Measurements from ENCODE around the gene PECR. TPM values are rescaled to one million over a fixed set of nuclear protein-coding genes. Genes with fewer than 3 reads are reported as not detected.

PECR gene
- total and polyA plus RNA-seq, 2 of the 13 experiments (the other 11 are each of a cell fraction or from before 2014, with no cell fraction given), result 151 to 153 TPM

GRCh38 chr2:216013080-216013909 lies 68.3 kb downstream of the PECR start, which contains the start of gene MREG (continued):
- TF ChIP-seq GLMP (CRISPR knock-in tag; IDR thresholded peaks at IDR 0.05; ENCODE audit: borderline replicate concordance), result no peak
- TF ChIP-seq ZNF234 (CRISPR knock-in tag; conservative IDR thresholded peaks at IDR 0.05), result no peak
- TF ChIP-seq ZNF589 (CRISPR knock-in tag; conservative IDR thresholded peaks at IDR 0.05), result no peak
- no peak for TF ChIP-seq THAP7 (CRISPR knock-in tag; IDR thresholded peaks at IDR 0.05)
- no peak for TF ChIP-seq ZNF292 (CRISPR knock-in tag; IDR thresholded peaks at IDR 0.05; ENCODE audit: borderline replicate concordance, low read depth)
- no peak for TF ChIP-seq HNRNPK (IDR thresholded peaks at IDR 0.05; ENCODE audit: low read depth, low read length, poor library complexity, severe bottlenecking)
- peak; percentile 64; the same call in 1 of the 2 replicates for TF ChIP-seq BCL3 (CRISPR knock-in tag; IDR thresholded peaks at IDR 0.05)
- no peak for TF ChIP-seq TRAFD1 (CRISPR knock-in tag; IDR thresholded peaks at IDR 0.05; ENCODE audit: borderline replicate concordance)
- no peak; the same call in 1 of the 2 replicates for TF ChIP-seq ZNF30 (CRISPR knock-in tag; IDR thresholded peaks at IDR 0.05)
- peak; percentile 43; the same call in 1 of the 2 replicates for TF ChIP-seq PATZ1 (CRISPR knock-in tag; IDR thresholded peaks at IDR 0.05)
- no peak for TF ChIP-seq ZNF766 (CRISPR knock-in tag; IDR thresholded peaks at IDR 0.05; ENCODE audit: borderline replicate concordance)
- TF ChIP-seq ZNF709 (CRISPR knock-in tag; IDR thresholded peaks at IDR 0.05), result no peak
- no peak for TF ChIP-seq KLF6 (CRISPR knock-in tag; IDR thresholded peaks at IDR 0.05)
- peak; percentile 44; the same call in 1 of the 2 replicates for TF ChIP-seq SALL1 (CRISPR knock-in tag; IDR thresholded peaks at IDR 0.05)
- TF ChIP-seq ZBTB42 (CRISPR knock-in tag; IDR thresholded peaks at IDR 0.05), result no peak
- TF ChIP-seq PAWR (CRISPR knock-in tag; IDR thresholded peaks at IDR 0.05; ENCODE audit: borderline replicate concordance), result 0 out of 2 replicates have a peak, but pooled peaks have one; percentile 93
- peak; percentile 77 for TF ChIP-seq CTCF (CRISPR knock-in tag; IDR thresholded peaks at IDR 0.05)
- no peak for TF ChIP-seq CCAR2 (optimal IDR thresholded peaks at IDR 0.05; ENCODE audit: low read depth, low read length)
- TF ChIP-seq ZNF790 (CRISPR knock-in tag; IDR thresholded peaks at IDR 0.05; ENCODE audit: borderline replicate concordance), result 0 out of 2 replicates have a peak, but pooled peaks have one; percentile 46
